ENCODE measurements around the gene IYD.

GRCh38 chr6:150427037-150427602 lies 58.3 kb downstream of the IYD start:
- TF ChIP-seq TEAD4 (IDR thresholded peaks at IDR 0.05) (no peak), MAX (IDR thresholded peaks at IDR 0.05) (no peak), TAF1 (IDR thresholded peaks at IDR 0.05; ENCODE audit: low read depth) (no peak), RAD21 (IDR thresholded peaks at IDR 0.05; ENCODE audit: low read depth) (no peak)

Data from Ishikawa (cell line).